ENCODE results near the gene MANEA. TPM values are rescaled to one million over a fixed set of nuclear protein-coding genes. Genes with fewer than 3 reads are reported as not detected.

The MANEA gene
- total and polyA plus RNA-seq, 2 of the 8 experiments (the other 6 are each of a cell fraction or from before 2014, with no cell fraction given): 2.8 to 10.4 TPM

- no peaks in the 10 kb centered on the region for H3K9me3 ChIP-seq (ENCODE audit: insufficient read depth in 2 of 2, low read depth in 1 of 2, low read length in 1 of 2)
These were observed 12.7 kb downstream of the MANEA start for GRCh38 chr6:95589826-95590570.

More at GRCh38 chr6:95589826-95590570, 12.7 kb downstream of the MANEA start:
- Histone ChIP-seq H3K36me3 (ENCODE audit: control insufficient read depth in 2 of 4, insufficient read depth in 4 of 4, low read length in 3 of 4) (peaks cover 0 to 5% (median 0%) of the 10 kb centered on the region in 4 experiments; a peak in 1 of 8 replicates), H2BK20ac (ENCODE audit: low read length) (no peak overlapping the region), H2BK12ac (ENCODE audit: low read depth, low read length) (no peak overlapping the region), H4K8ac (ENCODE audit: extremely low read depth, insufficient read depth, low read length) (no peak overlapping the region), H4K5ac (ENCODE audit: insufficient read length, low read depth, low read length) (no peak overlapping the region), H3K14ac (ENCODE audit: insufficient read length) (no peak overlapping the region), H3K4me3 (ENCODE audit: extremely low read depth in 1 of 4, insufficient read depth in 2 of 4, low read depth in 3 of 4, low read length in 4 of 4) (no peak overlapping the region), H4K20me1 (replicated peaks in 1 of 2; ENCODE audit: control insufficient read depth in 1 of 2, insufficient read depth in 2 of 2, low read length in 2 of 2) (no peaks in the 10 kb centered on the region), H3K23me2 (ENCODE audit: low read depth, low read length) (no peaks in the 10 kb centered on the region), H2AFZ (ENCODE audit: low read length) (no peak overlapping the region), H4K91ac (replicated peaks; ENCODE audit: insufficient read length, low read length) (no peak overlapping the region), H3K18ac (ENCODE audit: extremely low read depth, low read length) (no peak overlapping the region), H3K4me2 (ENCODE audit: insufficient read depth in 1 of 2, low read depth in 2 of 2, low read length in 2 of 2) (no peak overlapping the region), H2AK5ac (ENCODE audit: low read depth, low read length) (no peak overlapping the region), H2BK15ac (ENCODE audit: low read length) (no peak overlapping the region), H3K27me3 (replicated peaks in 1 of 4; ENCODE audit: control insufficient read depth in 3 of 4, extremely low read depth in 1 of 4, insufficient read depth in 3 of 4, low read length in 3 of 4) (no peaks in the 10 kb centered on the region), H3K79me1 (ENCODE audit: low read depth, low read length) (no peaks in the 10 kb centered on the region; the same call in 1 of the 2 replicates), H2BK120ac (replicated peaks; ENCODE audit: low read depth, low read length) (no peak overlapping the region), H3K9ac (replicated peaks in 1 of 4; ENCODE audit: extremely low read depth in 1 of 4, low read depth in 3 of 4, low read length in 3 of 4) (no peak overlapping the region), H3K4me1 (replicated peaks in 1 of 4; ENCODE audit: control insufficient read depth in 3 of 4, insufficient read depth in 4 of 4, low read length in 3 of 4) (no peaks in the 10 kb centered on the region), H3K27ac (ENCODE audit: low read depth, low read length) (no peak overlapping the region), H3K56ac (replicated peaks; ENCODE audit: insufficient read length, low read depth, low read length) (no peak overlapping the region), H2BK5ac (ENCODE audit: low read depth, low read length) (no peak overlapping the region), H3K4ac (replicated peaks; ENCODE audit: insufficient read length, low read depth, low read length) (no peak overlapping the region), H3K79me2 (ENCODE audit: control insufficient read depth in 1 of 2, insufficient read depth in 2 of 2, low read length in 2 of 2) (peaks cover 0 to 7% of the 10 kb centered on the region in 2 experiments; a peak in 2 of 4 replicates), H3K23ac (ENCODE audit: insufficient read length) (no peak overlapping the region)
- POLR2A ChIA-PET (ENCODE audit: partially characterized antibody): no interaction called here
- FAIRE-seq (peak; percentile 63), DNase-seq (ENCODE audit: low read depth in 1 of 2, low spot score in 2 of 2) (no peak)
- TF ChIP-seq GABPA (IDR thresholded peaks at IDR 0.05; ENCODE audit: borderline replicate concordance, insufficient read depth, low read length) (no peak), TEAD4 (IDR thresholded peaks at IDR 0.05; ENCODE audit: low read depth, low read length) (peak; percentile 52; the same call in 1 of the 2 replicates)
- WGBS, 2 experiments (ENCODE audit: extremely low coverage in 1 of 2, insufficient coverage in 1 of 2, insufficient read length in 1 of 2, insufficient replicate concordance in 2 of 2, low coverage in 1 of 2, low lambda C conversion rate in 2 of 2, missing lambda C conversion rate in 1 of 2): 80% methylated on average over 4 of the region's 4 CpGs; no CpG with 5 or more reads in 1 of the 2 experiments
- CTCF ChIA-PET (ENCODE audit: partially characterized antibody): no interaction called here
